Esophagus squamous epithelium (tissue), 4 donors: ENCODE results near the gene CKB.

Experiments used
- CTCF ChIP-seq, 6 experiments: fragments of 450-650 bp in 4 of 6; fragments of 200-600 bp in 2 of 6; sonication (generic) in 2 of 6; IDR thresholded peaks; one replicate each; pipeline ENCODE4 v1.5.1; 2016 to 2019; ENCODE audit warnings: antibody characterized with exemption in 6 of 6, mild to moderate bottlenecking in 4 of 6, moderate library complexity in 4 of 6
- POLR2A ChIP-seq, 4 donors: fragments of 450-650 bp; IDR thresholded peaks; one replicate each; pipeline ENCODE4 v1.6.1; 2017; ENCODE audit warnings: antibody characterized with exemption in 4 of 4, mild to moderate bottlenecking in 4 of 4, moderate library complexity in 3 of 4

- no peak for TF ChIP-seq CTCF (IDR thresholded peaks at IDR 0.05)
- TF ChIP-seq POLR2A (IDR thresholded peaks at IDR 0.05): no peak
Observed at GRCh38 chr14:103488960-103489359, 33.7 kb downstream of the CKB start.
